Spleen (tissue), 7 donors: ENCODE measurements around the gene RFX1.

Experiments
- CTCF ChIP-seq, 11 experiments: fragments of 200-600 bp in 7 of 11; fragments of 450-650 bp in 4 of 11; sonication (generic) in 4 of 11; IDR thresholded peaks in 8 of 11; conservative IDR thresholded peaks in 3 of 11; 1 replicate in 7 of 11; 2 replicates in 4 of 11; pipeline versions ENCODE4 v1.4.0 to v1.8.0; 2016 to 2021; ENCODE audit warnings: antibody characterized with exemption in 11 of 11, inconsistent platforms in 4 of 11, mild to moderate bottlenecking in 1 of 11
- POLR2A ChIP-seq, 3 donors: fragments of 450-650 bp; IDR thresholded peaks; one replicate each; pipeline ENCODE4 v1.5.1; 2017; ENCODE audit warnings: antibody characterized with exemption in 3 of 3, mild to moderate bottlenecking in 1 of 3
- donor health status: DM: no; HTN: no; CAD: no; lungs with moderate emphysema.
- donor health status: DM: no; HTN: no; CAD: no.
- donor health status: DM: no; HTN: no; CAD: no.

GRCh38 chr19:13972368-13973155 is 33.6 kb downstream of the RFX1 start:
- TF ChIP-seq CTCF (IDR thresholded peaks at IDR 0.05 in 8 of 11, conservative IDR thresholded peaks at IDR 0.05 in 3 of 11) (no peak), POLR2A (IDR thresholded peaks at IDR 0.05) (no peak)
